HG02973 (cell line): Measurements from ENCODE around the gene AAMDC.

Source experiments
- ATAC-seq: cut with Tn5 transposase; IDR thresholded peaks from one replicate; pipeline ENCODE4 v1.9.1; 2021; ENCODE audit warnings: moderate library complexity; ENCODE audit not compliant: unreplicated experiment

AAMDC gene

DNA sequence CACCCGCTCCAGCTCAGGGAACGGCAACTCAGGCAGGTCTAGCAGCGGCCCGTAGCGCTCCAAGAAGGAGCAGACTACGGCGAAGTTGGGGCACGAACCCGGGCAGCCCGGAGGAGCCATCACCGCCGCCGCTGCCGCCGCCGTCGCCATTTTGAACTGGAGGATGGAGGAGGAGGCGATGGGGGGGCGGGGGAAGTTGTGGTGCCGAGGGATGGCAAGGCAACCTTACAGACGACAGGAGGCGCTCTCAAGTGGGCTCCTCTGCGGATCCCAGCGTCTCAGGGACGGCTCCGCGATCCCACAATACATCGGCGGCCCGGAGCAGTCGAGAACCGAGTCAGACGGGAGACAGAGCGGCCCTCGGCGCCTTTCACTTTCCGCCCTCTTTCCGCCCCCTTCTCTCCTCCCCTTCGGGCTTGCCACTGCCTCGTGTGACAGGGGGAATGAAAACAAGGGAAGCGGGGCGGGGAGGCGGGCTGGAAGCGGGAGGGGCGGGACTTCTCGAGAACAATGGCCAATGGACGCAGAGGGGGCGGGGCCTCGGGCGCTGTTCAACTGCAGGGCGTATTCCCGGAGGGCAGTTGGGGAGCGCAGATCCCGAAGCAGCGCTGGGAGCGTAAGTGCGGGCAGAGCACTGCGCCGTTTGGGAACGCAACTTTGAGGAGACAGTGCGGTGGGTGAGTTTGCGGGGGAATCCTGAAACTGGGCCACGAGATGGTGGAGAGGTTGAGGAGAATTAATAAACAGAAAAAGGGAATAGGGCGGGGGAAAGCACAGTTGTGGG lies at the start of gene AAMDC, which contains the start of gene RSF1:
Gene AAMDC, plus strand, starts transcription at position 580 of the 784 bp plus-strand sequence. CDS start 21,353 bp downstream, outside the sequence.
Gene RSF1, minus strand, starts transcription at position 158 of the 784 bp plus-strand sequence. Its CDS starts 8 bp downstream, at position 150.
- peak; percentile 80 for ATAC-seq

DNA sequence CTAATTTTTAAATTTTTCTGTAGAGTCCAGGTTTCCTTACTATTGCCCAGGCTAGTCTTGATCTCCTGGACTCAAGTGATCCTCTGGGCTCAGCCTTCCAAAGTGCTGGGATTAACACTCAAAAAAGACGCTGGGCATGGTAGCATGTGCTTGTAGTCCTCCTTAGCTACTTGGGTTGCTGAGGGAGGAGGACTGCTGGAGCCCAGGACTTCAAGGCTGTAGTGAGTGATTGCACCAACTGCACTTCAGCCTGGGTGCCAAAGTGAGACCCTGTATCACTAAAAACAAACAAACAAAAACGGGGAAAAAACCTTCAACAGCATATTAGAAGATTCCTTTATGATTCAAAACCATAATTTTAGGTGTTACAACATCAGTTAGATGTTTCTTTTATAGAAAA lies 45.0 kb upstream of the AAMDC start:
- ATAC-seq = no peak

DNA sequence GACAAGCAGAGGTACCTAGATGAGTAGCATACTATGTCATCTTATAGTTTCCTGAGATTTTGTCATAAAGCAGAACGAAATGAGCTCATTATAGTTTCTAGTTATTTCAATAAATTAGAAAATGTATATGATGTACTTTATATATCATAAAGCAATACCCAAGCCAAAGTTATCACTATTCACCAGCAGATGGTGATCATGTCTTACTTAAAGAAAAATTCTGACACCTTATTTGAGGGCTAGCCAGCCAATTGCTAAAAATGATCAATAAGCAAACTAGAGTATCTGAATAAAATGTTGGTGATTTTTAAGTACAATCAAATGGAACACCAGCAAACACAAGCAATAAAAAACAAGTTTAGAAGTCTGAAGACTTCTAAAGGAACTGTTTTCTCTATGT lies 44.5 kb upstream of the AAMDC start:
- no peak for ATAC-seq

DNA sequence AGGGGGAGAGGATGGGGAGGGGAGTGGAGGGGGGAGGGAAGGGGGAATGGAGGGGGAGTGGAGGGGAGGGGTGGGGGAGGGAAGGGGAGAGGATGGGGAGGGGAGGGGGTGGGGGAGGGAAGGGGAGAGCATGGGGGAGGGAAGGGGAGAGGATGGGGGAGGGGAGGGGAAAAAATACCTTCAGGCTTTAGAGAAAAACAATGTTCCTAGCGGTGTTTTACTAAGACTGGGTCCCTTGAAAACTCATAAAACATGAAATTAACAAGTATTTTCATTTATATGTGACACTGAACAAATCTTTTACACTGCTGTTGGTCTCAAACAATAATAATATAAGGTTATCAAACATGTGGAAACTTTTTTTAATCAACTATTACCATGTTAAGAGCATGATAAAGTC lies 42.8 kb upstream of the AAMDC start:
- ATAC-seq = no peak

DNA sequence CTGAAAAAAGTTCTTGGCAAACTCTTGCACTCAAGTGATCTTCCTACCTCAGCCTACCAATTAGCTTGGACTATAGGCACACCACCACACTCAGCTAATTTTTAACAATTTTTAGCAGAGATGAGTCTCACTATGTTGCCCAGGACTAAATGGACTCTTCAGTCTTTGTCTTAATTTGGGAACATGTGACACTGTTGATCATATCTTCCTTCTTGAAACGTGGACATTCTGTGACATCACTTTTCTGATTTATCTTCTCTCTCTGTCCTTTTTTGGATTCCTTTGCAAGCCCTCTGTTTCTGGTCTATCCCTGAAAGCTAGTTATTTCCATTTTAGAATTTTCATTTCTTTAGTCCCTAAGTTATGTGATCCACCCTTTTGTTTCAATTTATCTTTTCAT lies 42.4 kb upstream of the AAMDC start:
- no peak for ATAC-seq

DNA sequence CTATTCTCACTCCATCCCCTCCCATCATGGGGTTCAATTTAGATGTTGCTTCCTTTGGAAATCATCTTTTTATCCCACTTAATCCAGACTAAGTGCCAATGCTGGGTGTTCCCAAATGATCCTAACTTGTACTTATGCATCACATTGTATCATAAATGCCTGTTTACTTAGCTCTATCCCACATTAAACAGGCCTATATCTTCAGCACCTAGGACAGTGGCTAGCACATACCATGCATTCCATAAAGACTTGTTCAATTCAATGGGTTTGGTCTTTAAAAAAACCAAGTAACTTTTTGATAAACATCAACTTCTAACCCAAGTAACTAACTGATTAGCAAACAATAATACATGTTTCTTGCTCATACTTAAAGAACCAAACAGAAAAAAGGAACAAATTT lies 41.0 kb upstream of the AAMDC start:
- ATAC-seq = no peak

DNA sequence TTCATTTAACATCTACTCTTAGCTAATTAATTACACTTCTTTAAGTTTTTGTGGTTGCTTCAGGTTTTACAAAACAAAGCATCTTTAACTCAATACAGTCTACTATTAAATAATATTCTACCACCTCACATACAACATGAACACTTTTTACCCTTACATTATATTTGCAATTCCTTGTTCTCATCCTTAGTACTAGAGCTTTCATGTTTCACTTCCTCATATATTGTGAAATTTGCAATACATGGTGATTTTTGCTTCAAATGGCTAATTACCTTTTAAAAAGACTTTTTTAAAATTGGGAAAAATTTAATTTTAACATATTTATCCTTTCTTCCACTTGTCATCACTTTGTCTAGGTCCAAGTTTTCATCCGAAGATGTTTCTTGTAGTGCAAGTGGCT lies 37.9 kb upstream of the AAMDC start:
- ATAC-seq = no peak

DNA sequence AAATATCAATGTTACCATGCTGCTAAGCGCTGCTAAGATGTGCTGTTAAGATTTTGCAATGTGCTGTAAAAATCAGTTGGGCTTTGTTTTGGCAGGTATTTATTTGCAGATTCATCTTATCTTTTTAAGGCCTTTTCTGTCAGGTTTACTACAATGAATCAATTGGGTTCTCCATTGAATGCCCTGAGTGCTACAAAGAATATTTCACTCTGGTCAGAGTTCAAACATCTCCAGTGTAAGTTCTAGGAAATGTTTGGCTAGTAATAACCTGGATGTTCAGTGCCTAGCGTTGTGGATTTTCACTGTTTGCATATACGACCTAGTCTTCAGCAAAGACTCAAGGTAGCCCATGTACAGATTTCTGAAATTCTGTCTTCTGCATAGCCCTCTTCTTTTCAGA lies 36.4 kb upstream of the AAMDC start:
- ATAC-seq = no peak

DNA sequence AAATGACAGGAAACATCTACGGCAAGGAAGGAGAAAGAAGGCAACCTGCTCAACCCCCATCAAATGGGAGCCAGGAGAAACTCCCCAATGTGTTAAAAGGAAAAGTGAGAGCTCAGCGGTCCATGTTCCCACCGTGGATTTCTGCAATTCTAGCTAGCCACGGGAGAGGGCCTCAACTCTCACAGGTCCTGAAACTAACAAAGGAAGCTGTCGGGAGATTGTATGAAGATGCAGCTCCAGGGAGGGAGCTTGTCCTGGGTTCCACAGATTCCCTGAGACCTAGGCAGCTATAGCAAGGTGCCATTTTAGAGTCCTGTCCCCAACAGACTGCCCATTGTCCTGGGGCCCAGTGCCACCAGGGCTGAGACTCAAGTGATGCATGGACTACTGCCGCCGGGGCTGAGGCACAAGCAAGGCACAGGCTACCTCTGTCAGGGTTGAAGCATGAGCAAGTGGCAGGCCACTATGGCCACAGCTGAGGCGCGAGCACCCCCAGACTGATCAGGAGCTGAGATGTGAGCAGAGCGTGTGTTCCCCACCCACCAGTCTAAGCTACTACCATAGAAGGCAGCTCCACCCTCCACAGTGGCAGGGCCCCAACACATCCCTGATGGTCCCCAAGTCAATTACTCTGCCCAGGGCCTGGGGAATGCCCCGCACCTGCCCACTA lies 31.7 kb upstream of the AAMDC start:
- ATAC-seq = no peak

DNA sequence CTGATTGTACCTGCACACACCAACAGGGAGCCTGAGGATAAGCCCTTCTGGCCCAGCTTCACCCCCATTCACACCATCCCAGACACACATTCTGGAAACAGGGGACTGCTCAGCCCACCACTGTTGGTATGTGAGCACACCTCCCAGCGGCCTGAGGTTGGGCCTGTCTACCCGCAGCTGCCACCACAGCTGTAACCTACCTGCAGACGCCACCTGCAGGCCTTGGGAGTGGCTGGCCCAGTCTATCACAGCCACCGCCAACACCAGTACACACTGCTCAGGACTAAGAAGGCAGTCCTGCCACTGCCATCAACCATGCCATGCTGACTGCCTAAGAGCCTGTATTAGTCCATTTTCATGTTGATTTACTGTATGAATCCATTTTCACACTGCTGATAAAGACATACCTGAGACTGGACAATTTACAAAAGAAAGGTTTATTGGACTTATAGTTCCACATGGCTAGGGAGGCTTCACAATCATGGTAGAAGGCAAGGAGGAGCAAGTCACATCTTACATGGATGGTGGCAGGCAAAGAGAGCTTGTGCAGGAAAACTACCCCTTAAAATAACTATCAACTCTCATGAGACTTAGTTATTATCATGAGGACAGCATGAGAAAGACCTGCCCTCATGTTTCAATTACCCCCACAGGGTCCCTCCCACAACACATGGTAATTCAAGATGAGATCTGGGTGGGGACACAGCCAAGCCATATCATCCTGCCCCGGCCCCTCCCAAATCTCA lies 31.0 kb upstream of the AAMDC start:
- no peak for ATAC-seq

DNA sequence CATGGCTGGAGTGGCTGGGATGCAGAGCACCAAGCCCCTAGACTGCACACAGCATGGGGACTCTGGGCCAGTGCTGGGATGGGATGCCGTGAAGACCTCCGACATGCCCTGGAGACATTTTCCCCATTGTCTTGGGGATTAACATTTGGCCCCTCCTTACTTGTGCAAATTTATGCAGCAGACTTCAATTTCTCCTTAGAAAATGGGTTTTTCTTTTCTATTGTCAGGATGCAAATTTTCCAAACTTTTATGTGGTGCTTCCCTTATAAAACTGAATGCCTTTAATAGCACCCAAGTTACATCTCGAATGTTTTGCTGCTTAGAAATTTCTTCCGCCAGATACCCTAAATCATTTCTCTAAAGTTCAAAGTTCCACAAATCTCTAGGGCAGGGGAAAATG lies 29.6 kb upstream of the AAMDC start:
- no peak for ATAC-seq

DNA sequence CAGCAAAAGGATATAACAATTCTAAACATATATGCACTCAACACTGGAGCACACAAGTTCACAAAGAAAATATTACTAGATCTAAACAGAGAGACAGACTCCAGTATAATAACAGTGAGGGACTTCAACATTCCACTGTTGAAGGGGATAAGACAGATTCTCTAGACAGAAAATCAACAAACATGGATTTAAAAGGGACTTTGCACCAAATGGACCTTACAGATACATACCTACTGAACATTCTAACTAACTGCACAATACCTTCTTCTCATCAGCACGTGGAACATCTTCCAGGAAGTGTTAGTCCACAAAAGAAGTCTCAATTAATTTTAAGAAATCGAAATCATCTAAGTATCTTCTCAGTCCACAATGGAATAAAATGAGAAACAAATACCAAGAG lies 27.0 kb upstream of the AAMDC start:
- no peak for ATAC-seq

DNA sequence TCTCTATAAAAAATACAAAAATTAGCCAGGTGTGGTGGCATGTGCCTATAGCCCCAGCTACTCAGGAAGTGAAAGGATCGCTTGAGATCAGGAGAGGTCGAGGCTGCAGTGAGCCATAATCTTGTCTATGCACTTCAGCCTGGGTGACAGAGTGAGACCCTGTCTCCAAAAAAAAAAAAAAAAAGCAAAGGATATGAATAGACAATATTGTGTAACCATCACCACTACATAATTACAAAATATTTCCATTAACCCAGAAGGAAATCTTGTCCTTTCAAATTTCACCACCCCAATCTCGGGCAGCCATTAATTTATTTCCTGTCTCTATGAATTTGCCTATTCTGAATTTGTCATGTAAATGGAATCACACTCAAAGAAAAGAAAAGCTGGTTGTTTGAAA lies 21.6 kb upstream of the AAMDC start:
- ATAC-seq = no peak

DNA sequence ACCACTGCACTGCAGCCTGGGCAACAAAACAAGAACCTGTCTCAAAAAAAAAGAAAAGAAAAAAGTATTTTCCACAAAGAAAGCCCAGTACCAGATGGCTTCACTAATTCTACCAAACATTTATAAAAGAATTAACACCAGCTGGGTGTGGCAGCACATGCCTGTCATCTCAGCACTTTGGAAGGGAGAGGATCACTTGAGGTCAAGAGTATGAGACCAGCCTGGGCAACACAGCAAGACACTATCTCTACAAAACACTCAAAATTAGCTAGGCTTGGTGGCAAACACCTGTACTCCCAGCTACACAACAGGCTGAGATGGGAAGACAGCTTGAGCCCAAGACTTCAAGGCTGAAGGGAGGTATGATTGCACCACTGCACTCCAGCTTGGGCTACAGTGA lies 20.5 kb upstream of the AAMDC start:
- ATAC-seq = no peak

DNA sequence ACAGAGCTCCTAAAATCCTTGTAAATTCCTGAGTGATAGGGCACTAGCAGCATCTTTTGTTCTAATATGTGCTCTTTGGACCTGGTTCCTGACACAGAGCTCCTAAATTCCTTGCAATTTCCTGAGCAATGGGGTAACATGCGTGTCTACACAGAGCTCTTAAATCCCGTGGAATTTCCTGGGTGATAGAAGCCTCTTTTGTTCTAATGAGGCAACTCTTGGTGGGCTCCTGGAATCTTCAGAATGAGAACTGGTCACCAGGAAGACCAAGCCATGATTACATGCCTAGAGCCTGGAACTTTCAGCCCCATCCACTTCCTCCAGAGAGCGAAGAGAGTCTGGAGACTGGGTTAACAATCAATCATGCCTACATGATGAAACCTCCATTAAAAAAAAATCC lies 19.5 kb upstream of the AAMDC start:
- no peak for ATAC-seq

DNA sequence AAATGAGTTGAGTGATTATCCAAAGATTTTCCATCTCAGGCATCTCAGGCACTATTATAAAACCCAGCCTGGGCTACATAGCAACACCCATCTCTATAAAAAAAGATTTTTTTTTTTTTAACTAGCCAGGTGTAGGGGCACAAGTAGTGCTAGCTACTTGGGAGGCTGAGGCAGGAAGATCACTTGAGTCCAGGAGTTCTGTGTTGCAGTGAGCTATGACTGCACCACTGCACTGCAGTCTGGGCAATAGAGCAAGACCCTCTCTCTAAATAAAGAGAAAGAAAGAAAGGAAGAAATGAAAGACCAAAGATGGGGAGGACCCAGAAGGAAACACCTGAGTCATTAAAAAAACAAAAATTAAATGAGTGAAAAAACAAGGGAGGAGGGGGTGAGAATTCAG lies 14.5 kb upstream of the AAMDC start:
- no peak for ATAC-seq

DNA sequence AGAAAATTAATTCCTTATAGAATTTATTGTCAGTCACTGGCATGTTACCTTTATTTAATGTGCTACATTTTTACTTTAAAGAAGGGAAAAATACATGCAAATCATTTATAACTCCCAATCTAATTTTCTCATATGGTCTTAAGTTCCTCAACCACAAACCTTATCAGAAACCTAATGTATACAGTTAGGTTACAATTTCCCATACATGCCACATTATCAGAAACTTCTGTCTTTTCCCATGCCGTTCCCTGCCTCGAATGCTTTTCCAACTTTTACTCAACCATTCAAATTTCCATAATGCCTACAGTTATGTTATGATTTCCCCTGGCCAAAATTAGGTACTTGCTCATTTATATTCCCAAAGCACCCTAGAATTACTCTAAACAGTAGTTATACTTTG lies 14.0 kb upstream of the AAMDC start:
- no peak for ATAC-seq

DNA sequence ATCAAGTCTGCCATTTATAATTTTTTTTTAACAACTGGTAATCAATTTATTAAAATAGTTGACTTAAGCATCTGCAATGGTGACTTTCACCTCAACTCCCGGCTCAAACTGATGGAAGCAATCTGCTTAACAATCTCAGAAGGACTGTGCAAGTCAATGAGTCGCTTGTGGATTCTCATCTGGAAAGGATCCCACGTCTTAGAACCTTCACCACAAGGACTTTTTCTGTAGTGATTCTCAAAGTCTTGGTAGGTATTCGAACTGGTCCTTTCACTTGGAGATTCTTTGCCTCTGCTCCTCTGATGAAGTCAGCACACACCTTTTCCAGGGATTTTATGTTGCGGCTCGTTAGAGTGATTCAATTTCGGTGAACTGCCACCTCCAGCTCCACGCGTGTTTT lies 7.7 kb upstream of the AAMDC start:
- no peak for ATAC-seq

DNA sequence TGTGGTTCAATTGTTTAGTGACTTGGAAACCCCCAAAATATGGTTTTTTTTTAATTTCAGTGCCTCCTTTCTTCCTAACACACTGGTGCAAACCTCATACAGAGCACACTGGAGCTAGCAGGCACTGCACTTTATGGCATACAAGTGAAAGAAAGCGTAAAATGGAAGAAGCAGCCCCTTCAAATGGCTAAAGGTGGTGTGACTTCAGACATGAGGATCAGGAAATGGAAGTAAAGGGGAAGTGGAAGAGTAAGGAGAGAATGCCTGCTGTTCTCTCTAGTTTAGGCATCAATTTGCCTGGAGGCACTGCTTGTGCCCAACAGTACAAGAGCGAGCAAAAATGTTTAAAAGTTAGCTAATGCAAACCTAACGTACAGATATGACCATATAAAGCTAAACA lies 6.1 kb upstream of the AAMDC start:
- ATAC-seq = no peak

DNA sequence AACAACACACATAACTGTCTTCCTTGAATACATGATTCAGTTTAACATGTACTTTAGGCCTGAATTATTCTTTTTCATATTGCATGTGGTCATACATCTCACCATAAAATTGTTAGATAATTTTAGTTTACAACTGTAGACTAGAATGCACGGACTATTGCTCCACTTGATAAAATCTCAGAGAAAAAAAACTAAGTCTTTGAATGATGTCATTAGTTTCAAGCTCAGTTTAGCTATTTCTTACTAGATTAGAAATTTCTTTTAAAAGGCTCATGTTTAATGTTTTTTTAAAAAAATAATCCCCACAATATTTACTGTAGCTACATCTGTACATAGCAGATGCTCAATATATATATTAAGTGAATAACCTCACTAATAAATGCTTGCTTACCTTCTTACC lies 5.5 kb upstream of the AAMDC start:
- no peak for ATAC-seq

DNA sequence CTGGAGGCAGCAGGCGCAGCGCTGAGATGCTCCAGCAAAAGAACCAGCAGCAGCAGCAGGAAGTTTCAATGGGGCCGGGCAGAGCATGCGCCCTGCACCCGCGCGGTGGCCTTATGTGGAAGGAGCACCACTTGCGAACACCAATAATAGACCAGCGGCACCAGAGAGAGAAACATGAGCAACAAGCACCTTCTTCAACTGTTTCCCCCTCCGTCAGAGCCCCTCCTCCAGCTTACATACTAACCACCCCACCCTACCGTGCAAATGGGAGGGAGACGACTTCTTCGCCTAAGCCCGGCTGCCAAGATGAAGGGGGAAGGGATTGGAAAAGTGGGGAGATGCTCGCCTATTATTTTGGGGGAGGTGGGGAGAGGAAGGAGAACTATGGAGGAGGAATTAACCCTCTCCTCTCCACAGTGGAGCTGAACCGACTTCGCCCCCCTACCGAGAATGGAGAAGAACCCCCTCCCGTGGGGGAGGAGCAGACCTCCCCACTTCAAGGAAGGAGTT lies 1.5 kb upstream of the AAMDC start:
- ATAC-seq = peak; percentile 50
